SK-N-SH (cell line): ENCODE results near the gene ESYT3.

Experiments
- MXI1 ChIP-seq: IDR thresholded peaks from 2 replicates; pipeline ENCODE4 v1.6.1; 2012; ENCODE audit warnings: mild to moderate bottlenecking, low read depth, low read length, improper control_type of control experiment
- POLR2AphosphoS5 ChIP-seq: IDR thresholded peaks from 2 replicates; pipeline ENCODE4 v1.6.1; 2012; ENCODE audit warnings: low read depth, low read length
- RAD21 ChIP-seq: IDR thresholded peaks from 2 replicates; pipeline ENCODE4 v1.6.1; 2012; ENCODE audit warnings: mild to moderate bottlenecking, low read length
- SIN3A ChIP-seq: IDR thresholded peaks from 2 replicates; pipeline ENCODE4 v1.6.1; 2012; ENCODE audit warnings: low read depth, mild to moderate bottlenecking, low read length, moderate library complexity, borderline replicate concordance
- TF ChIP-seq, protein P1 (sequence below): fragments of 200-600 bp; sonication (generic); IDR thresholded peaks from 2 replicates; pipeline ENCODE4 v1.6.1; 2017; ENCODE audit warnings: antibody characterized with exemption, mild to moderate bottlenecking, moderate library complexity

DNA sequence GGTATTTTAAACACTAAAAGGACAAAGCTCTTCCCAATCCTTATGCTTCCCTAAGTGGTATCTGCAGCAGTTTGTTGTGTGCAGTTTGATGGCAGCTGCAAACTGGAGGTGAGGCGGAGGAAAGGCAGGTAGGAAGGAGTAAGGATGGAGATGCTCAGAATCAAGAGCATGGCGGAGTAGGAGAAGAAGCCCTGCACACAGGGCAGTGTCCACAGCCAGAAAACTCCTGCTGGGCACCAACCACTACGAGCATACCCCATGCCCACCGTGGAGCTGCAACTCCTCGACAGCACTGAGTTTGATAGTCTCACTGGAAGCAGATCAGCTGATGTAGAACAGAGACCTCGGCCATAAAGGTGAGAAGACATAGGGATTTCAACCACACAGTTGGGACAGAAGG is 30.3 kb upstream of the ESYT3 start:
- TF ChIP-seq, protein P1, sequence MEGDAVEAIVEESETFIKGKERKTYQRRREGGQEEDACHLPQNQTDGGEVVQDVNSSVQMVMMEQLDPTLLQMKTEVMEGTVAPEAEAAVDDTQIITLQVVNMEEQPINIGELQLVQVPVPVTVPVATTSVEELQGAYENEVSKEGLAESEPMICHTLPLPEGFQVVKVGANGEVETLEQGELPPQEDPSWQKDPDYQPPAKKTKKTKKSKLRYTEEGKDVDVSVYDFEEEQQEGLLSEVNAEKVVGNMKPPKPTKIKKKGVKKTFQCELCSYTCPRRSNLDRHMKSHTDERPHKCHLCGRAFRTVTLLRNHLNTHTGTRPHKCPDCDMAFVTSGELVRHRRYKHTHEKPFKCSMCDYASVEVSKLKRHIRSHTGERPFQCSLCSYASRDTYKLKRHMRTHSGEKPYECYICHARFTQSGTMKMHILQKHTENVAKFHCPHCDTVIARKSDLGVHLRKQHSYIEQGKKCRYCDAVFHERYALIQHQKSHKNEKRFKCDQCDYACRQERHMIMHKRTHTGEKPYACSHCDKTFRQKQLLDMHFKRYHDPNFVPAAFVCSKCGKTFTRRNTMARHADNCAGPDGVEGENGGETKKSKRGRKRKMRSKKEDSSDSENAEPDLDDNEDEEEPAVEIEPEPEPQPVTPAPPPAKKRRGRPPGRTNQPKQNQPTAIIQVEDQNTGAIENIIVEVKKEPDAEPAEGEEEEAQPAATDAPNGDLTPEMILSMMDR: no peak
- no peak for TF ChIP-seq MXI1
- TF ChIP-seq POLR2AphosphoS5: no peak
- TF ChIP-seq SIN3A: no peak
- no peak for TF ChIP-seq RAD21
